Epithelial cell of proximal tubule (primary cell): ENCODE results near the gene SOCS7. TPM values are rescaled to one million over a fixed set of nuclear protein-coding genes. Genes with fewer than 3 reads are reported as not detected.

Source experiments
- DNase-seq: peaks from one replicate; pipeline ENCODE4 v3.0.0-alpha.2; 2011; ENCODE audit warnings: low read depth
- H3K4me3 ChIP-seq: 2 replicates; pipeline ENCODE4 v1.5.1; 2011; ENCODE audit warnings: low read depth, mild to moderate bottlenecking, low read length
- total RNA-seq: library from RNA; depleted of rRNA; stranded (reverse); fragments of >200 nt; gene quantifications from 2 replicates; pipeline ENCODE4 v1.2.3, GENCODE V29; 2015
- TF ChIP-seq, protein P1 (sequence below): conservative IDR thresholded peaks from 2 replicates; pipeline ENCODE4 v1.5.1; 2012; ENCODE audit warnings: low read depth, mild to moderate bottlenecking, low read length

The SOCS7 gene, protein sequence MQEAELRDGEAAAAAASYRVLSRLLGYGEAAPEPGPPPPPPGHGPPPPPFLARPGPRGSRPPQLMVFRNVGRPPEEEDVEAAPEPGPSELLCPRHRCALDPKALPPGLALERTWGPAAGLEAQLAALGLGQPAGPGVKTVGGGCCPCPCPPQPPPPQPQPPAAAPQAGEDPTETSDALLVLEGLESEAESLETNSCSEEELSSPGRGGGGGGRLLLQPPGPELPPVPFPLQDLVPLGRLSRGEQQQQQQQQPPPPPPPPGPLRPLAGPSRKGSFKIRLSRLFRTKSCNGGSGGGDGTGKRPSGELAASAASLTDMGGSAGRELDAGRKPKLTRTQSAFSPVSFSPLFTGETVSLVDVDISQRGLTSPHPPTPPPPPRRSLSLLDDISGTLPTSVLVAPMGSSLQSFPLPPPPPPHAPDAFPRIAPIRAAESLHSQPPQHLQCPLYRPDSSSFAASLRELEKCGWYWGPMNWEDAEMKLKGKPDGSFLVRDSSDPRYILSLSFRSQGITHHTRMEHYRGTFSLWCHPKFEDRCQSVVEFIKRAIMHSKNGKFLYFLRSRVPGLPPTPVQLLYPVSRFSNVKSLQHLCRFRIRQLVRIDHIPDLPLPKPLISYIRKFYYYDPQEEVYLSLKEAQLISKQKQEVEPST
- total RNA-seq, result 7.1 and 9.3 TPM in 2 replicates

- peak within 1 kb of the TSS; percentile 78 for H3K4me3 ChIP-seq
- TF ChIP-seq, protein P1, sequence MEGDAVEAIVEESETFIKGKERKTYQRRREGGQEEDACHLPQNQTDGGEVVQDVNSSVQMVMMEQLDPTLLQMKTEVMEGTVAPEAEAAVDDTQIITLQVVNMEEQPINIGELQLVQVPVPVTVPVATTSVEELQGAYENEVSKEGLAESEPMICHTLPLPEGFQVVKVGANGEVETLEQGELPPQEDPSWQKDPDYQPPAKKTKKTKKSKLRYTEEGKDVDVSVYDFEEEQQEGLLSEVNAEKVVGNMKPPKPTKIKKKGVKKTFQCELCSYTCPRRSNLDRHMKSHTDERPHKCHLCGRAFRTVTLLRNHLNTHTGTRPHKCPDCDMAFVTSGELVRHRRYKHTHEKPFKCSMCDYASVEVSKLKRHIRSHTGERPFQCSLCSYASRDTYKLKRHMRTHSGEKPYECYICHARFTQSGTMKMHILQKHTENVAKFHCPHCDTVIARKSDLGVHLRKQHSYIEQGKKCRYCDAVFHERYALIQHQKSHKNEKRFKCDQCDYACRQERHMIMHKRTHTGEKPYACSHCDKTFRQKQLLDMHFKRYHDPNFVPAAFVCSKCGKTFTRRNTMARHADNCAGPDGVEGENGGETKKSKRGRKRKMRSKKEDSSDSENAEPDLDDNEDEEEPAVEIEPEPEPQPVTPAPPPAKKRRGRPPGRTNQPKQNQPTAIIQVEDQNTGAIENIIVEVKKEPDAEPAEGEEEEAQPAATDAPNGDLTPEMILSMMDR, result no peak
- no peak for DNase-seq
Measured at GRCh38 chr17:38351412-38352222, at the start of gene SOCS7. TSS of gene SOCS7 (plus strand) at chr17:38351844. CDS start at chr17:38352053, 209 bp downstream.

GRCh38 chr17:38315497-38315896 lies 36.1 kb upstream of the SOCS7 start:
- no peak overlapping the region for H3K4me3 ChIP-seq
- no peak for DNase-seq
- TF ChIP-seq, protein P1, result no peak

DNA sequence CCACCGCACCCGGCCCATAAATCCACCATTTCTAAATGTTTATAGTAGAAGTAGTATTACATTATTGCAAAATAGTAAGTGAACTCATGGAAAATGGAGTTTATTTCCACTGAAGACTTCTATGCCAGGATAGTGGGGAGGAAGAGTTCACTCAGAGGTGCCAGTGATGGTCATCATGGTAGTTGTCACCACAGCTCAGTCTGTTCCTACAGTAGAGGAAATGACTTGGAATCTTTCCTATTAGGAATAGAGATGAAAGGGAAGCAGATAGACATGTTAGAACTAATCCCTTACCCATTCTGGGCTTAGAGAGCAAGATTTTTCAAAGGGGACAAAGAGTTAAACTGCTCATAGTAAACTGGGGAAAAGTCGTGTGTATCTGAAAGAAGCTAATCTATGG lies 34.6 kb upstream of the SOCS7 start:
- no peak for DNase-seq
- TF ChIP-seq, protein P1, result no peak
- H3K4me3 ChIP-seq, result no peak overlapping the region

- DNase-seq, result no peak
- H3K4me3 ChIP-seq, result no peak overlapping the region
- TF ChIP-seq, protein P1, result no peak
Measured at GRCh38 chr17:38320482-38320881, 31.2 kb upstream of the SOCS7 start.

DNA sequence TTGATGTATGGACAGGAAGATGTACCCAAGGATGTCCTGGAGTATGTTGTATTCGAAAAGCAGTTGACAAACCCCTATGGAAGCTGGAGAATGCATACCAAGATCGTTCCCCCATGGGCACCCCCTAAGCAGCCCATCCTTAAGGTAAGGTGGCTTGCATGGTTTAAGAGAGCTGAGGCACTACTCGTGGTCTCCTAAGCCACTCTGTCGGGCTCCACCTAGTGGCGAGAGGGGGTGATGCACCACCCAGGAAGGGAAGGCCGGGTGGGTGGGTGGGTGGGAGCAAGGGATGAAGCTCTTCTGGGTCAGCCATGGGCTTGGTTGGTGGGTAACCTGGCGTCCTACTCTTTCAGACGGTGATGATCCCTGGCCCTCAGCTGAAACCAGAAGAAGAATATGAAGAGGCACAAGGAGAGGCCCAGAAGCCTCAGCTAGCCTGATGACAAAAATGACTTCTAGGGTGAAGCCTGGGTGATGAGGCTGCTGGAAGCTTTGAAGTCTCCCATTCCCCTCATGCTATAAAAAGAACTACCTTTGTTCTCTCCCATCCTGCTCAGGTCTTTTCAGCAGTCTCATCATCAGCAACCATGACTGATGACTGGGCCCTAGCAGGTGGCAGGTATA lies 29.4 kb upstream of the SOCS7 start:
- no peak for DNase-seq
- TF ChIP-seq, protein P1, result peak; percentile 62
- no peak overlapping the region for H3K4me3 ChIP-seq

DNA sequence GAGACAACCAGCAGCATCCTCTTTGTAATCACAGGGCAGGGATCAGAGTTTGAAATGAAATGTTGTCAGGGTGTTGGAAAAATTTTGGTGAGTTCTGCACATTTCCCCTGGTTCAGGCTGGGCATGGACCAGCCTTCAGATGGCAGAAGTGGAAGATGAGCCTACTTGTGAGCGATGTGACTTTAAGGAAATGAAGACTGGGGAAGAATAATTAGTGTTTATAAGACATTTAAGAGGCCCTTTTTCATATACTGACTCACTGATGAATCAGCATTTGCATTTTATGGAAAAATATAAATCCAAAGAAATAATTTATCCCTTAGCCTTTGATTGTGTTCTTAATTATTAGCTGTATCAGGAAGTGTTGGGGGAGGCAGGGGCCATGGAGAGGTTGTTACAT lies 28.7 kb upstream of the SOCS7 start:
- no peak for DNase-seq
- TF ChIP-seq, protein P1, result no peak

More for the DNA sequence above, 28.7 kb upstream of the SOCS7 start:
- no peak overlapping the region for H3K4me3 ChIP-seq
